GM23338 (cell line): ENCODE results near the gene SRSF2.

ENCODE experiments used
- CREB1 ChIP-seq: fragments of 250-450 bp; sonication (Bioruptor Pico); IDR thresholded peaks from 2 replicates; pipeline ENCODE4 v1.5.0; 2020; ENCODE audit warnings: low read depth, mild to moderate bottlenecking, moderate library complexity
- EZH2 ChIP-seq: fragments of 200-600 bp; sonication (generic); IDR thresholded peaks from one replicate; pipeline ENCODE4 v1.8.0; 2017; ENCODE audit warnings: antibody characterized with exemption, mild to moderate bottlenecking, low read depth; ENCODE audit not compliant: unreplicated experiment
- EZH2phosphoT487 ChIP-seq: fragments of 200-600 bp; sonication (generic); IDR thresholded peaks from one replicate; pipeline ENCODE4 v1.8.1; 2018; ENCODE audit warnings: antibody characterized with exemption; ENCODE audit not compliant: unreplicated experiment
- REST ChIP-seq: IDR thresholded peaks from one replicate; pipeline ENCODE4 v1.6.1; 2018; ENCODE audit warnings: antibody characterized with exemption; ENCODE audit not compliant: unreplicated experiment
- TF ChIP-seq, protein P1 (sequence below), 2 experiments: fragments of 200-600 bp in 1 of 2; sonication (generic) in 1 of 2; conservative IDR thresholded peaks; 2 replicates each; pipeline versions ENCODE4 v1.5.1 to v1.6.1; 2016 to 2017; ENCODE audit warnings: antibody characterized with exemption in 2 of 2, low read depth in 2 of 2, mild to moderate bottlenecking in 2 of 2, moderate library complexity in 1 of 2

- TF ChIP-seq REST (no peak), EZH2 (no peak), CREB1 (CRISPR knock-in tag) (no peak), EZH2phosphoT487 (no peak)
- TF ChIP-seq, protein P1, sequence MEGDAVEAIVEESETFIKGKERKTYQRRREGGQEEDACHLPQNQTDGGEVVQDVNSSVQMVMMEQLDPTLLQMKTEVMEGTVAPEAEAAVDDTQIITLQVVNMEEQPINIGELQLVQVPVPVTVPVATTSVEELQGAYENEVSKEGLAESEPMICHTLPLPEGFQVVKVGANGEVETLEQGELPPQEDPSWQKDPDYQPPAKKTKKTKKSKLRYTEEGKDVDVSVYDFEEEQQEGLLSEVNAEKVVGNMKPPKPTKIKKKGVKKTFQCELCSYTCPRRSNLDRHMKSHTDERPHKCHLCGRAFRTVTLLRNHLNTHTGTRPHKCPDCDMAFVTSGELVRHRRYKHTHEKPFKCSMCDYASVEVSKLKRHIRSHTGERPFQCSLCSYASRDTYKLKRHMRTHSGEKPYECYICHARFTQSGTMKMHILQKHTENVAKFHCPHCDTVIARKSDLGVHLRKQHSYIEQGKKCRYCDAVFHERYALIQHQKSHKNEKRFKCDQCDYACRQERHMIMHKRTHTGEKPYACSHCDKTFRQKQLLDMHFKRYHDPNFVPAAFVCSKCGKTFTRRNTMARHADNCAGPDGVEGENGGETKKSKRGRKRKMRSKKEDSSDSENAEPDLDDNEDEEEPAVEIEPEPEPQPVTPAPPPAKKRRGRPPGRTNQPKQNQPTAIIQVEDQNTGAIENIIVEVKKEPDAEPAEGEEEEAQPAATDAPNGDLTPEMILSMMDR (conservative IDR thresholded peaks at IDR 0.05; ENCODE audit: low read depth in 2 of 2): no peak
Observed at GRCh38 chr17:76685366-76685765, 51.8 kb downstream of the SRSF2 start.
